ENCODE data around the gene CFAP57.

DNA sequence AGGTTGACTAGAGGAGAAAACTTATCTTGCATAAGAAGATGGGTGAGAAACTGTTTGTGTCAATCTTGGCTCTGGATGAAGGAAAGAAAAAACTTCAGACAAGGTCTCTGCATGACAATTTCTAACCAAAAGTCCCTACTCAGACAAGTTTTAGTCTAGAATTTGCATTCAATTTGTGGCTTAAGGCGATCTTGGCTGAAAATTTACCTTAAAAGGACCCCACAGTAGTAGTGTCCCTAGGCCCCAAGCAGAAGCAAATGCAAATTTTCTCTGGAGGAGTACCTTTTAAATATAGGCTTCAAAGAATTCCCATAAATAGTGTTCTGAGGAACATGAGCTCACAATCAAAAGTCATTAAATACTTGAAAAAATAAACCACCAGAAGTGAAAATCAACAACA lies 80.1 kb downstream of the CFAP57 start:
- TF ChIP-seq, protein P1, sequence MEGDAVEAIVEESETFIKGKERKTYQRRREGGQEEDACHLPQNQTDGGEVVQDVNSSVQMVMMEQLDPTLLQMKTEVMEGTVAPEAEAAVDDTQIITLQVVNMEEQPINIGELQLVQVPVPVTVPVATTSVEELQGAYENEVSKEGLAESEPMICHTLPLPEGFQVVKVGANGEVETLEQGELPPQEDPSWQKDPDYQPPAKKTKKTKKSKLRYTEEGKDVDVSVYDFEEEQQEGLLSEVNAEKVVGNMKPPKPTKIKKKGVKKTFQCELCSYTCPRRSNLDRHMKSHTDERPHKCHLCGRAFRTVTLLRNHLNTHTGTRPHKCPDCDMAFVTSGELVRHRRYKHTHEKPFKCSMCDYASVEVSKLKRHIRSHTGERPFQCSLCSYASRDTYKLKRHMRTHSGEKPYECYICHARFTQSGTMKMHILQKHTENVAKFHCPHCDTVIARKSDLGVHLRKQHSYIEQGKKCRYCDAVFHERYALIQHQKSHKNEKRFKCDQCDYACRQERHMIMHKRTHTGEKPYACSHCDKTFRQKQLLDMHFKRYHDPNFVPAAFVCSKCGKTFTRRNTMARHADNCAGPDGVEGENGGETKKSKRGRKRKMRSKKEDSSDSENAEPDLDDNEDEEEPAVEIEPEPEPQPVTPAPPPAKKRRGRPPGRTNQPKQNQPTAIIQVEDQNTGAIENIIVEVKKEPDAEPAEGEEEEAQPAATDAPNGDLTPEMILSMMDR (IDR thresholded peaks at IDR 0.05) = no peak
- TF ChIP-seq POLR2AphosphoS5 (IDR thresholded peaks at IDR 0.05) = no peak
- no peak for TF ChIP-seq EP300 (IDR thresholded peaks at IDR 0.05; ENCODE audit: low read depth)
- TF ChIP-seq POLR2A (IDR thresholded peaks at IDR 0.05) = no peak

Measured in transverse colon (tissue), 4 donors.